Measurements from ENCODE around the gene CBFA2T2. TPM values are rescaled to one million over a fixed set of nuclear protein-coding genes. Genes with fewer than 3 reads are reported as not detected.
"Not testable (repeated sequence)": the region's sequence is repeated elsewhere in the genome, so short reads cannot be mapped to it uniquely, and the experiment has no call there.

CBFA2T2 gene
- total RNA-seq, 1 experiment from 2014 or later = 7.7 TPM

- DNase-seq (ENCODE audit: low read depth) = no peak
Observed at GRCh38 chr20:33575282-33575681, 85.4 kb downstream of the CBFA2T2 start.

- no peak for DNase-seq (ENCODE audit: low read depth)
Observed at GRCh38 chr20:33576432-33577125, 86.7 kb downstream of the CBFA2T2 start.

- DNase-seq (ENCODE audit: low read depth) = peak; percentile 84
Observed at GRCh38 chr20:33578510-33578909, 88.6 kb downstream of the CBFA2T2 start.

GRCh38 chr20:33583143-33583542 lies 93.2 kb downstream of the CBFA2T2 start:
- DNase-seq (ENCODE audit: low read depth) = no peak

- no peak for DNase-seq (ENCODE audit: low read depth)
Observed at GRCh38 chr20:33584976-33585375, 95.1 kb downstream of the CBFA2T2 start.

- DNase-seq (ENCODE audit: low read depth) = no peak
Observed at GRCh38 chr20:33585413-33585812, 95.5 kb downstream of the CBFA2T2 start.

- DNase-seq (ENCODE audit: low read depth) = no peak
Observed at GRCh38 chr20:33589059-33589458, 99.2 kb downstream of the CBFA2T2 start.

- not testable (repeated sequence) for DNase-seq (ENCODE audit: low read depth)
Observed at GRCh38 chr20:33591901-33592300, 102.0 kb downstream of the CBFA2T2 start.

GRCh38 chr20:33594743-33595142 lies 104.8 kb downstream of the CBFA2T2 start:
- no peak for DNase-seq (ENCODE audit: low read depth)

- DNase-seq (ENCODE audit: low read depth) = no peak
Observed at GRCh38 chr20:33600414-33600813, 110.5 kb downstream of the CBFA2T2 start.

- DNase-seq (ENCODE audit: low read depth) = no peak
Observed at GRCh38 chr20:33600981-33601380, 111.1 kb downstream of the CBFA2T2 start.

GRCh38 chr20:33601861-33602260 lies 112.0 kb downstream of the CBFA2T2 start:
- no peak for DNase-seq (ENCODE audit: low read depth)

GRCh38 chr20:33602826-33603590 lies 113.1 kb downstream of the CBFA2T2 start:
- DNase-seq (ENCODE audit: low read depth) = peak; percentile 19

GRCh38 chr20:33604084-33604990 lies 114.4 kb downstream of the CBFA2T2 start:
- DNase-seq (ENCODE audit: low read depth) = no peak

GRCh38 chr20:33604991-33605370 lies 115.1 kb downstream of the CBFA2T2 start:
- DNase-seq (ENCODE audit: low read depth) = no peak

GRCh38 chr20:33606118-33606771 lies 116.3 kb downstream of the CBFA2T2 start:
- DNase-seq (ENCODE audit: low read depth) = no peak

- no peak for DNase-seq (ENCODE audit: low read depth)
Observed at GRCh38 chr20:33609504-33609903, 119.6 kb downstream of the CBFA2T2 start.

- DNase-seq (ENCODE audit: low read depth) = no peak
Observed at GRCh38 chr20:33611106-33611505, 121.2 kb downstream of the CBFA2T2 start.

GRCh38 chr20:33612001-33612400 lies 122.1 kb downstream of the CBFA2T2 start:
- no peak for DNase-seq (ENCODE audit: low read depth)

GRCh38 chr20:33621717-33622400 lies 132.0 kb downstream of the CBFA2T2 start:
- no peak for DNase-seq (ENCODE audit: low read depth)

- DNase-seq (ENCODE audit: low read depth) = no peak
Observed at GRCh38 chr20:33622705-33623365, 132.9 kb downstream of the CBFA2T2 start.
